ENCODE measurements around the gene WAPL. TPM values are rescaled to one million over a fixed set of nuclear protein-coding genes. Genes with fewer than 3 reads are reported as not detected.

The WAPL gene
- total RNA-seq, 2 donors from 2014 or later, result 24.1 to 38.9 TPM

- Histone ChIP-seq H3K27ac (peak overlapping the region in 2 of 4 donors; percentile 6 to 26), H3K9me3 (no peaks in the 10 kb centered on the region), H3K4me3 (no peak overlapping the region), H3K36me3 (replicated peaks in 1 of 2; ENCODE audit: insufficient read depth in 1 of 2, low read depth in 2 of 2) (no peaks in the 10 kb centered on the region), H3K4me1 (peaks cover 37% of the 10 kb centered on the region), H3K27me3 (no peaks in the 10 kb centered on the region)
- DNase-seq (no peak), ATAC-seq (peak; percentile 38)
- intact Hi-C loops (cut with DNase I), result no loop called here
- no peak for TF ChIP-seq POLR2A (IDR thresholded peaks at IDR 0.05)
- TF ChIP-seq, protein P1, sequence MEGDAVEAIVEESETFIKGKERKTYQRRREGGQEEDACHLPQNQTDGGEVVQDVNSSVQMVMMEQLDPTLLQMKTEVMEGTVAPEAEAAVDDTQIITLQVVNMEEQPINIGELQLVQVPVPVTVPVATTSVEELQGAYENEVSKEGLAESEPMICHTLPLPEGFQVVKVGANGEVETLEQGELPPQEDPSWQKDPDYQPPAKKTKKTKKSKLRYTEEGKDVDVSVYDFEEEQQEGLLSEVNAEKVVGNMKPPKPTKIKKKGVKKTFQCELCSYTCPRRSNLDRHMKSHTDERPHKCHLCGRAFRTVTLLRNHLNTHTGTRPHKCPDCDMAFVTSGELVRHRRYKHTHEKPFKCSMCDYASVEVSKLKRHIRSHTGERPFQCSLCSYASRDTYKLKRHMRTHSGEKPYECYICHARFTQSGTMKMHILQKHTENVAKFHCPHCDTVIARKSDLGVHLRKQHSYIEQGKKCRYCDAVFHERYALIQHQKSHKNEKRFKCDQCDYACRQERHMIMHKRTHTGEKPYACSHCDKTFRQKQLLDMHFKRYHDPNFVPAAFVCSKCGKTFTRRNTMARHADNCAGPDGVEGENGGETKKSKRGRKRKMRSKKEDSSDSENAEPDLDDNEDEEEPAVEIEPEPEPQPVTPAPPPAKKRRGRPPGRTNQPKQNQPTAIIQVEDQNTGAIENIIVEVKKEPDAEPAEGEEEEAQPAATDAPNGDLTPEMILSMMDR (IDR thresholded peaks at IDR 0.05), result no peak
- 50 to 59% methylated on average over 3 of the region's 3 CpGs for WGBS, 2 donors
Observed at GRCh38 chr10:86497621-86498020, 24.0 kb downstream of the WAPL start.

- H3K36me3 ChIP-seq (replicated peaks in 1 of 2; ENCODE audit: insufficient read depth in 1 of 2, low read depth in 2 of 2), result peaks cover 0 to 4% of the 10 kb centered on the region in 2 donors
- no peaks in the 10 kb centered on the region for H3K4me1 ChIP-seq
- TF ChIP-seq, protein P1 (IDR thresholded peaks at IDR 0.05), result no peak
- TF ChIP-seq POLR2A (IDR thresholded peaks at IDR 0.05), result no peak
- H3K27me3 ChIP-seq, result no peaks in the 10 kb centered on the region
- ATAC-seq, result no peak
- 94 to 97% methylated on average over 8 of the region's 8 CpGs for WGBS, 2 donors
- DNase-seq, result no peak
- intact Hi-C loops (cut with DNase I), result no loop called here
- no peaks in the 10 kb centered on the region for H3K9me3 ChIP-seq
- no peak overlapping the region for H3K27ac ChIP-seq
- no peak overlapping the region for H3K4me3 ChIP-seq
Observed at GRCh38 chr10:86489960-86490612, 31.5 kb downstream of the WAPL start.

GRCh38 chr10:86489071-86489810 lies 32.4 kb downstream of the WAPL start:
- 95 to 96% methylated on average over 1 of the region's 1 CpG for WGBS, 2 donors
- Histone ChIP-seq H3K9me3 (no peaks in the 10 kb centered on the region), H3K27ac (no peak overlapping the region), H3K36me3 (replicated peaks in 1 of 2; ENCODE audit: insufficient read depth in 1 of 2, low read depth in 2 of 2) (peaks cover 0 to 4% of the 10 kb centered on the region in 2 donors), H3K27me3 (no peaks in the 10 kb centered on the region), H3K4me1 (no peaks in the 10 kb centered on the region), H3K4me3 (no peak overlapping the region)
- TF ChIP-seq, protein P1 (IDR thresholded peaks at IDR 0.05), result no peak
- TF ChIP-seq POLR2A (IDR thresholded peaks at IDR 0.05), result no peak
- DNase-seq, result no peak
- intact Hi-C loops (cut with DNase I), result no loop called here
- no peak for ATAC-seq

GRCh38 chr10:86486856-86487255 lies 34.7 kb downstream of the WAPL start:
- TF ChIP-seq POLR2A (IDR thresholded peaks at IDR 0.05), result no peak
- TF ChIP-seq, protein P1 (IDR thresholded peaks at IDR 0.05), result no peak
- Histone ChIP-seq H3K27ac (no peak overlapping the region), H3K4me1 (no peaks in the 10 kb centered on the region), H3K9me3 (no peaks in the 10 kb centered on the region), H3K27me3 (no peaks in the 10 kb centered on the region), H3K36me3 (replicated peaks in 1 of 2; ENCODE audit: insufficient read depth in 1 of 2, low read depth in 2 of 2) (peaks cover 0 to 4% of the 10 kb centered on the region in 2 donors), H3K4me3 (no peak overlapping the region)
- intact Hi-C loops (cut with DNase I), result no loop called here
- ATAC-seq (no peak), DNase-seq (no peak)
- 77 to 82% methylated on average over 4 of the region's 4 CpGs for WGBS, 2 donors
